WTC11 (cell line): ENCODE results near the gene IVD. TPM values are rescaled to one million over a fixed set of nuclear protein-coding genes. Genes with fewer than 3 reads are reported as not detected.

Source experiments
- ATAC-seq: fragments of 200-7000 bp; cut with Tn5 transposase; 2 replicates; pipeline ENCODE4 v1.10.0; 2021; ENCODE audit warnings: mild to moderate bottlenecking, moderate library complexity
- CTCF ChIA-PET: fragments of 300-600 bp; sonication (Branson Sonifier 250); formaldehyde crosslinking; loops from one replicate; lab custom pipeline; 2021; ENCODE audit warnings: antibody characterized with exemption; lab: Charles Lee
- POLR2A ChIA-PET: fragments of 350-600 bp; sonication (Branson Sonifier 250); formaldehyde crosslinking; loops from one replicate; lab custom pipeline; 2021; ENCODE audit warnings: antibody characterized with exemption; lab: Charles Lee
- DNase-seq: peaks from one replicate; pipeline ENCODE4 v3.0.0; 2021; ENCODE audit warnings: low spot score
- H3K27ac Mint-ChIP-seq: 2 replicates; pipeline ENCODE4 v1.8.0; 2021; ENCODE audit warnings: mixed read lengths
- H3K27me3 Mint-ChIP-seq: 2 replicates; pipeline ENCODE4 v1.8.0; 2021; ENCODE audit warnings: low read depth, mild to moderate bottlenecking, moderate library complexity, mixed read lengths
- H3K36me3 Mint-ChIP-seq: 2 replicates; pipeline ENCODE4 v1.8.0; 2021; ENCODE audit warnings: mixed read lengths
- H3K4me1 Mint-ChIP-seq: 2 replicates; pipeline ENCODE4 v1.8.0; 2022; ENCODE audit warnings: mixed read lengths
- H3K4me3 Mint-ChIP-seq: 2 replicates; pipeline ENCODE4 v1.8.0; 2021; ENCODE audit warnings: mild to moderate bottlenecking, moderate library complexity, mixed read lengths
- H3K9me3 Mint-ChIP-seq: 2 replicates; pipeline ENCODE4 v1.8.0; 2021; ENCODE audit warnings: mixed read lengths
- AFF4 ChIP-seq: sonication (generic); formaldehyde crosslinking; IDR thresholded peaks from 2 replicates; pipeline ENCODE4 v1.8.1; 2023; ENCODE audit warnings: mild to moderate bottlenecking, missing genetic modification reagents, borderline replicate concordance
- ARID4B ChIP-seq: sonication (generic); formaldehyde crosslinking; IDR thresholded peaks from 2 replicates; pipeline ENCODE4 v1.8.0; 2023; ENCODE audit warnings: missing genetic modification reagents, mild to moderate bottlenecking, borderline replicate concordance
- ATF1 ChIP-seq: sonication (generic); formaldehyde crosslinking; IDR thresholded peaks from 2 replicates; pipeline ENCODE4 v1.8.1; 2023; ENCODE audit warnings: mild to moderate bottlenecking, moderate library complexity, missing genetic modification reagents
- CDX4 ChIP-seq: fragments of 250-450 bp; sonication (Bioruptor Pico); IDR thresholded peaks from 2 replicates; pipeline ENCODE4 v1.9.0; 2021; ENCODE audit warnings: moderate library complexity, mild to moderate bottlenecking, inconsistent platforms, borderline replicate concordance
- ELF4 ChIP-seq: sonication (generic); formaldehyde crosslinking; IDR thresholded peaks from 2 replicates; pipeline ENCODE4 v1.8.1; 2022; ENCODE audit warnings: low read depth, mild to moderate bottlenecking, moderate library complexity, missing genetic modification reagents
- ERG ChIP-seq: fragments of 250-450 bp; sonication (Bioruptor Pico); IDR thresholded peaks from 2 replicates; pipeline ENCODE4 v1.8.0; 2021; ENCODE audit warnings: mild to moderate bottlenecking
- ETV6 ChIP-seq: sonication (generic); formaldehyde crosslinking; IDR thresholded peaks from 2 replicates; pipeline ENCODE4 v1.8.1; 2022; ENCODE audit warnings: mild to moderate bottlenecking, missing genetic modification reagents
- FOXJ3 ChIP-seq: sonication (generic); formaldehyde crosslinking; IDR thresholded peaks from 2 replicates; pipeline ENCODE4 v1.9.0; 2021; ENCODE audit warnings: missing genetic modification reagents, mild to moderate bottlenecking, borderline replicate concordance
- MAX ChIP-seq: sonication (generic); formaldehyde crosslinking; IDR thresholded peaks from 2 replicates; pipeline ENCODE4 v1.8.0; 2022; ENCODE audit warnings: mild to moderate bottlenecking, missing genetic modification reagents
- MXD4 ChIP-seq: fragments of 250-450 bp; sonication (Bioruptor Pico); IDR thresholded peaks from 2 replicates; pipeline ENCODE4 v1.8.0; 2021; ENCODE audit warnings: mild to moderate bottlenecking, moderate library complexity, borderline replicate concordance
- NFATC4 ChIP-seq: fragments of 250-450 bp; sonication (Bioruptor Pico); IDR thresholded peaks from 2 replicates; pipeline ENCODE4 v1.9.0; 2021; ENCODE audit warnings: mild to moderate bottlenecking
- RELA ChIP-seq: sonication (generic); formaldehyde crosslinking; IDR thresholded peaks from 2 replicates; pipeline ENCODE4 v1.8.1; 2022; ENCODE audit warnings: missing genetic modification reagents, mild to moderate bottlenecking, borderline replicate concordance
- SMAD4 ChIP-seq: sonication (generic); formaldehyde crosslinking; IDR thresholded peaks from 2 replicates; pipeline ENCODE4 v1.8.0; 2022; ENCODE audit warnings: mild to moderate bottlenecking, missing genetic modification reagents
- ZNF396 ChIP-seq: fragments of 250-450 bp; sonication (Bioruptor Pico); IDR thresholded peaks from 2 replicates; pipeline ENCODE4 v1.8.0; 2021; ENCODE audit warnings: mild to moderate bottlenecking, moderate library complexity, borderline replicate concordance
- ZNF416 ChIP-seq: fragments of 250-450 bp; sonication (Bioruptor Pico); IDR thresholded peaks from 2 replicates; pipeline ENCODE4 v1.9.0; 2021; ENCODE audit warnings: mild to moderate bottlenecking, inconsistent platforms
- ZSCAN18 ChIP-seq: fragments of 250-450 bp; sonication (Bioruptor Pico); IDR thresholded peaks from 2 replicates; pipeline ENCODE4 v2.1.2; 2022; ENCODE audit warnings: mild to moderate bottlenecking, moderate library complexity
- total RNA-seq: library from RNA; stranded (reverse); gene quantifications from 3 replicates; pipeline ENCODE4 v1.2.3, GENCODE V29; 2021

The IVD gene
- total RNA-seq, 1 experiment from 2014 or later, result 96.1 TPM

GRCh38 chr15:40437752-40438687 lies 32.4 kb downstream of the IVD start:
- Mint-ChIP-seq H3K27ac (peak overlapping the region; percentile 57), H3K4me1 (peaks cover 44% of the 10 kb centered on the region), H3K9me3 (no peaks in the 10 kb centered on the region), H3K27me3 (peaks cover 29% of the 10 kb centered on the region), H3K36me3 (0 out of 2 replicates have a peak, but pooled peaks cover 3% of the 10 kb centered on the region), H3K4me3 (peak overlapping the region; percentile 90)
- peak; percentile 42 for DNase-seq
- CTCF ChIA-PET, result interaction anchor here (0.5 to 2.6 kb wide), 7 partner anchors 16 to 327 kb away, joined by 3 to 12 read pairs (median 4); partner anchors contain the start of gene RPUSD2
- ATAC-seq, result no peak
- TF ChIP-seq ERG (CRISPR knock-in tag), result no peak
- peak; percentile 44; the same call in 1 of the 2 replicates for TF ChIP-seq MAX
- POLR2A ChIA-PET, result interaction anchor here (1.5 kb wide), 1 partner anchor 32 kb away, joined by 7 read pairs; the partner anchor contains the start of gene IVD

- Mint-ChIP-seq H3K9me3 (no peaks in the 10 kb centered on the region), H3K36me3 (0 out of 2 replicates have a peak, but pooled peaks cover 3% of the 10 kb centered on the region)
- TF ChIP-seq ZNF416 (CRISPR knock-in tag), result no peak
- no peak for TF ChIP-seq SMAD4 (CRISPR knock-in tag)
- no peak for TF ChIP-seq ZSCAN18 (CRISPR knock-in tag)
- TF ChIP-seq RELA, result no peak
- no peak for TF ChIP-seq NFATC4 (CRISPR knock-in tag)
- no peak for TF ChIP-seq ELF4 (CRISPR knock-in tag)
- TF ChIP-seq ZNF396 (CRISPR knock-in tag), result no peak
- TF ChIP-seq FOXJ3, result no peak
- TF ChIP-seq AFF4 (CRISPR knock-in tag), result no peak
- no peak for TF ChIP-seq ETV6
- TF ChIP-seq ATF1 (CRISPR knock-in tag), result no peak
- no peak for TF ChIP-seq MXD4 (CRISPR knock-in tag)
- no peak for TF ChIP-seq CDX4
- TF ChIP-seq ARID4B (CRISPR knock-in tag), result no peak
- TF ChIP-seq, all 79 proteins: peak for 0
- Mint-ChIP-seq H3K4me3 (peak overlapping the region; percentile 90), H3K4me1 (peaks cover 51% of the 10 kb centered on the region), H3K27ac (no peak overlapping the region), H3K27me3 (peaks cover 22% of the 10 kb centered on the region)
- ATAC-seq (no peak), DNase-seq (no peak)
- ChIA-PET POLR2A (interaction anchor here (1.4 kb wide), 1 partner anchor 31 kb away, joined by 8 read pairs; the partner anchor contains the start of gene CHST14), CTCF (interaction anchor here (0.5 to 2.6 kb wide), 4 partner anchors 17 to 280 kb away, joined by 3 to 12 read pairs (median 8); no protein-coding TSS in a partner anchor)
Observed at GRCh38 chr15:40438712-40439111, 33.1 kb downstream of the IVD start.
